ENCODE measurements around the gene NCKAP5.

DNA sequence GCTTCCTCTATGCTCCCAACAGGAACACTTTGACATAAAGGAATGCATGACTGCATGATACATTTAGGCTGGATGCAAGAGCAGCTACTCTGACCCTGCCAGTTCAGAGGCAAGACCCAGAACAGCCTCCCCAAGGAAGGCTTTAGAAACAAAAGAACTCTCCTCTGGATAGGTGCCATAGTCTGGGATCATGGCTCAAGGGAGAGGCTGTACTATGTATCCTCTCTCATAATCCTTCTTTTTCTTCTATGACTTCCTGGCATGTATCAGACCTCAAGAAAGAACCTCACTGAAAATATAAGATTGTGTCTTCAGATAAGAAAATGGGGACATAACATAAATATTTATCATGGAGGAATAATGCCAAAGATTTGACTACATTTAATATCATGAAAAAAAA lies 704.3 kb downstream of the NCKAP5 start:
- TF ChIP-seq, protein P1, sequence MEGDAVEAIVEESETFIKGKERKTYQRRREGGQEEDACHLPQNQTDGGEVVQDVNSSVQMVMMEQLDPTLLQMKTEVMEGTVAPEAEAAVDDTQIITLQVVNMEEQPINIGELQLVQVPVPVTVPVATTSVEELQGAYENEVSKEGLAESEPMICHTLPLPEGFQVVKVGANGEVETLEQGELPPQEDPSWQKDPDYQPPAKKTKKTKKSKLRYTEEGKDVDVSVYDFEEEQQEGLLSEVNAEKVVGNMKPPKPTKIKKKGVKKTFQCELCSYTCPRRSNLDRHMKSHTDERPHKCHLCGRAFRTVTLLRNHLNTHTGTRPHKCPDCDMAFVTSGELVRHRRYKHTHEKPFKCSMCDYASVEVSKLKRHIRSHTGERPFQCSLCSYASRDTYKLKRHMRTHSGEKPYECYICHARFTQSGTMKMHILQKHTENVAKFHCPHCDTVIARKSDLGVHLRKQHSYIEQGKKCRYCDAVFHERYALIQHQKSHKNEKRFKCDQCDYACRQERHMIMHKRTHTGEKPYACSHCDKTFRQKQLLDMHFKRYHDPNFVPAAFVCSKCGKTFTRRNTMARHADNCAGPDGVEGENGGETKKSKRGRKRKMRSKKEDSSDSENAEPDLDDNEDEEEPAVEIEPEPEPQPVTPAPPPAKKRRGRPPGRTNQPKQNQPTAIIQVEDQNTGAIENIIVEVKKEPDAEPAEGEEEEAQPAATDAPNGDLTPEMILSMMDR (IDR thresholded peaks at IDR 0.05; ENCODE audit: low read depth, low read length, missing input control) = no peak
- TF ChIP-seq YY1 (IDR thresholded peaks at IDR 0.05) (no peak), GABPA (IDR thresholded peaks at IDR 0.05 in 1 of 2, conservative IDR thresholded peaks at IDR 0.05 in 1 of 2) (no peak), RAD21 (IDR thresholded peaks at IDR 0.05) (no peak), REST (IDR thresholded peaks at IDR 0.05) (no peak), EGR1 (IDR thresholded peaks at IDR 0.05; ENCODE audit: low read depth in 2 of 2) (no peak), HNF4G (IDR thresholded peaks at IDR 0.05) (no peak)
- TF ChIP-seq, protein P2, sequence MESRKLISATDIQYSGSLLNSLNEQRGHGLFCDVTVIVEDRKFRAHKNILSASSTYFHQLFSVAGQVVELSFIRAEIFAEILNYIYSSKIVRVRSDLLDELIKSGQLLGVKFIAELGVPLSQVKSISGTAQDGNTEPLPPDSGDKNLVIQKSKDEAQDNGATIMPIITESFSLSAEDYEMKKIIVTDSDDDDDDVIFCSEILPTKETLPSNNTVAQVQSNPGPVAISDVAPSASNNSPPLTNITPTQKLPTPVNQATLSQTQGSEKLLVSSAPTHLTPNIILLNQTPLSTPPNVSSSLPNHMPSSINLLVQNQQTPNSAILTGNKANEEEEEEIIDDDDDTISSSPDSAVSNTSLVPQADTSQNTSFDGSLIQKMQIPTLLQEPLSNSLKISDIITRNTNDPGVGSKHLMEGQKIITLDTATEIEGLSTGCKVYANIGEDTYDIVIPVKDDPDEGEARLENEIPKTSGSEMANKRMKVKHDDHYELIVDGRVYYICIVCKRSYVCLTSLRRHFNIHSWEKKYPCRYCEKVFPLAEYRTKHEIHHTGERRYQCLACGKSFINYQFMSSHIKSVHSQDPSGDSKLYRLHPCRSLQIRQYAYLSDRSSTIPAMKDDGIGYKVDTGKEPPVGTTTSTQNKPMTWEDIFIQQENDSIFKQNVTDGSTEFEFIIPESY (IDR thresholded peaks at IDR 0.05) = no peak
